DMS 273 (cell line): Measurements from ENCODE around the gene SYNGR3.
"Not testable (repeated sequence)": the region's sequence is repeated elsewhere in the genome, so short reads cannot be mapped to it uniquely, and the experiment has no call there.

Experiments
- DNase-seq: peaks from one replicate; lab custom pipeline; 2025; ENCODE audit not compliant: unreplicated experiment; lab: John Stamatoyannopoulos, UW

Gene SYNGR3

GRCh38 chr16:1989209-1990100, at the start of gene SYNGR3:
Gene SYNGR3, plus strand, starts transcription at chr16:1989970. Its CDS starts 133 bp downstream, at chr16:1990103.
- peak; percentile 75 for DNase-seq

GRCh38 chr16:1940273-1941161, 49.3 kb upstream of the SYNGR3 start:
- DNase-seq, result no peak

- DNase-seq, result no peak
These were observed 48.4 kb upstream of the SYNGR3 start for GRCh38 chr16:1941162-1942046.

- DNase-seq, result no peak
These were observed 47.5 kb upstream of the SYNGR3 start for GRCh38 chr16:1942047-1942809.

GRCh38 chr16:1942810-1943726, 46.7 kb upstream of the SYNGR3 start, which contains the start of gene MSRB1:
Gene MSRB1, minus strand, starts transcription at chr16:1943199. Its CDS starts 43 bp downstream, at chr16:1943156.
- peak; percentile 100 for DNase-seq

GRCh38 chr16:1944612-1945199, 45.1 kb upstream of the SYNGR3 start:
- DNase-seq, result no peak

- no peak for DNase-seq
These were observed 44.0 kb upstream of the SYNGR3 start for GRCh38 chr16:1945559-1946391.

GRCh38 chr16:1946495-1947368, 43.0 kb upstream of the SYNGR3 start:
- DNase-seq, result no peak

- no peak for DNase-seq
These were observed 42.5 kb upstream of the SYNGR3 start for GRCh38 chr16:1947369-1947670.

- no peak for DNase-seq
These were observed 40.3 kb upstream of the SYNGR3 start for GRCh38 chr16:1949507-1949906.

- peak; percentile 45 for DNase-seq
These were observed 39.7 kb upstream of the SYNGR3 start for GRCh38 chr16:1950047-1950446.

- DNase-seq, result no peak
These were observed 39.2 kb upstream of the SYNGR3 start for GRCh38 chr16:1950559-1950958.

GRCh38 chr16:1953734-1954133, 36.0 kb upstream of the SYNGR3 start:
- DNase-seq, result no peak

GRCh38 chr16:1957434-1958142, 32.2 kb upstream of the SYNGR3 start:
- not testable (repeated sequence) for DNase-seq

- DNase-seq, result not testable (repeated sequence)
These were observed 31.7 kb upstream of the SYNGR3 start for GRCh38 chr16:1958143-1958491.

- DNase-seq, result no peak
These were observed 31.0 kb upstream of the SYNGR3 start for GRCh38 chr16:1958715-1959268.
